Trophoblast cell (in vitro differentiated cells and primary cell): ENCODE measurements around the gene KANSL1.

Experiments used
- DNase-seq, 2 donors: peaks; one replicate each; pipeline ENCODE4 v3.0.0-alpha.2; 2016
- H2AFZ ChIP-seq: 2 replicates; pipeline ENCODE4 v1.6.1; 2013; ENCODE audit warnings: low read length, moderate library complexity, mild to moderate bottlenecking; ENCODE audit not compliant: insufficient read depth, poor library complexity
- H2AK5ac ChIP-seq: 2 replicates; pipeline ENCODE4 v1.6.1; 2013; ENCODE audit warnings: mild to moderate bottlenecking, low read length
- H2BK120ac ChIP-seq: 2 replicates; pipeline ENCODE4 v1.6.1; 2013; ENCODE audit warnings: low read length, mild to moderate bottlenecking, moderate library complexity; ENCODE audit not compliant: insufficient read depth, poor library complexity
- H2BK12ac ChIP-seq: 2 replicates; pipeline ENCODE4 v1.6.1; 2013; ENCODE audit warnings: mild to moderate bottlenecking, low read length, moderate library complexity
- H2BK5ac ChIP-seq: 2 replicates; pipeline ENCODE4 v1.6.1; 2013; ENCODE audit warnings: low read length, low read depth, moderate library complexity, mild to moderate bottlenecking; ENCODE audit not compliant: poor library complexity
- H3K14ac ChIP-seq: 2 replicates; pipeline ENCODE4 v1.6.1; 2013; ENCODE audit warnings: mild to moderate bottlenecking, low read length
- H3K18ac ChIP-seq: 2 replicates; pipeline ENCODE4 v1.6.1; 2013; ENCODE audit warnings: mild to moderate bottlenecking, low read length
- H3K23ac ChIP-seq: 2 replicates; pipeline ENCODE4 v1.6.1; 2013; ENCODE audit warnings: low read length
- H3K27ac ChIP-seq: 2 replicates; pipeline ENCODE4 v1.5.1; 2013; ENCODE audit warnings: low read depth, mild to moderate bottlenecking, inconsistent platforms, low read length, moderate library complexity
- H3K27me3 ChIP-seq: 2 replicates; pipeline ENCODE4 v1.6.1; 2013; ENCODE audit warnings: inconsistent platforms, mild to moderate bottlenecking, low read length, moderate library complexity; ENCODE audit not compliant: insufficient read depth
- H3K36me3 ChIP-seq, 2 experiments: 1 replicate in 1 of 2; 2 replicates in 1 of 2; pipeline ENCODE4 v1.6.1; 2013; ENCODE audit warnings: low read length in 2 of 2, mild to moderate bottlenecking in 2 of 2, moderate library complexity in 1 of 2; ENCODE audit not compliant: insufficient read depth in 2 of 2, control insufficient read depth in 1 of 2
- H3K4ac ChIP-seq: 2 replicates; pipeline ENCODE4 v1.6.1; 2013; ENCODE audit warnings: low read depth, mild to moderate bottlenecking, low read length, moderate library complexity
- H3K4me1 ChIP-seq, 2 experiments: 1 replicate in 1 of 2; 2 replicates in 1 of 2; pipeline ENCODE4 v1.6.1; 2013; ENCODE audit warnings: low read length in 2 of 2, mild to moderate bottlenecking in 2 of 2, moderate library complexity in 1 of 2; ENCODE audit not compliant: insufficient read depth in 2 of 2, control insufficient read depth in 1 of 2
- H3K4me2 ChIP-seq: 2 replicates; pipeline ENCODE4 v1.6.1; 2013; ENCODE audit warnings: inconsistent platforms, mild to moderate bottlenecking, low read length, moderate library complexity
- H3K4me3 ChIP-seq: 2 replicates; pipeline ENCODE4 v1.5.1; 2013; ENCODE audit warnings: mild to moderate bottlenecking, low read depth, low read length, inconsistent platforms
- H3K79me1 ChIP-seq: one replicate; pipeline ENCODE4 v1.6.1; 2013; ENCODE audit warnings: low read length
- H3K79me2 ChIP-seq: 2 replicates; pipeline ENCODE4 v1.6.1; 2013; ENCODE audit warnings: low read length, mild to moderate bottlenecking; ENCODE audit not compliant: control insufficient read depth, insufficient read depth, poor library complexity
- H3K9ac ChIP-seq: 2 replicates; pipeline ENCODE4 v1.6.1; 2013; ENCODE audit warnings: mild to moderate bottlenecking, low read length
- H3K9me3 ChIP-seq: 2 replicates; pipeline ENCODE4 v1.6.1; 2013; ENCODE audit warnings: low read depth, mild to moderate bottlenecking, control low read depth, inconsistent platforms, low read length; ENCODE audit not compliant: insufficient read depth
- H4K12ac ChIP-seq: 2 replicates; pipeline ENCODE4 v1.6.1; 2013; ENCODE audit warnings: low read depth, mild to moderate bottlenecking, low read length, moderate library complexity
- H4K8ac ChIP-seq: 2 replicates; pipeline ENCODE4 v1.6.1; 2013; ENCODE audit warnings: low read depth, mild to moderate bottlenecking, low read length, moderate library complexity
- H4K91ac ChIP-seq: one replicate; pipeline ENCODE4 v1.6.1; 2013; ENCODE audit warnings: low read depth, mild to moderate bottlenecking, low read length, moderate library complexity
- WGBS: extraction: QIAGEN DNeasy Blood & Tissue Kit; methylation state at CpG from one replicate; pipeline ENCODE4 v1.1.7; 2013; ENCODE audit warnings: missing lambda C conversion rate; ENCODE audit not compliant: insufficient read length, insufficient coverage; ENCODE audit errors: extremely low coverage; 5-methylcytosine and 5-hydroxymethylcytosine counted together

Gene KANSL1

DNA sequence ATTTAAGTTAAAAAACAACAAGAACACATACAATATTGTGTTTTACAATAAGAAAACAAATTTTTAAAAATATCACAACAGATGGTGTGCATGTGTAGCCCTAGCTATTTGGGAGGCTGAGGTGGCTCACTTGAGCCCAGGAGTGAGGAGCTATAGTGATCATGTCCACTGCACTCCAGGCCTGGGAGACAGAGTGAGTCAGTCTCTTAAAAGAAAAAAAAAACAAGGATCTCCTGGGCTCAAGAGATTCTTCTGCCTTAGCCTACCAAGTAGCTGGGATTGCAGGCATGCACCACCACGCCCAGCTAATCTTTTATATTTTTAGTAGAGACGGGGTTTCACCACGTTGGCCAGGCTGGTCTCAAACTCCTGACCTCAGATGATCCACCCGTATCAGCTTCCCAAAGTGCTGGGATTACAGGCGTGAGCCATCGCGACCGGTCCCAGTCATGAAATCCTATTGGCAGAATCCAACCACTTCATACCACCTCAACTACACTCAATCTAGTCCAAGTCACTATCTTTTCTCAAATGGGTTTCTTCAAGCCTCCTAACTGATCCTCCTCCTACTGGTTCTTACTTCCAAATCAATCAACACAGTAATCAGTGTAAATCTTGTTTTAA, 139.2 kb downstream of the KANSL1 start:
- Histone ChIP-seq H2BK5ac (no peak overlapping the region), H3K9ac (no peak overlapping the region), H3K27me3 (no peaks in the 10 kb centered on the region), H3K27ac (no peak overlapping the region), H4K12ac (no peak overlapping the region), H3K14ac (no peak overlapping the region), H3K79me1 (no peaks in the 10 kb centered on the region), H3K4me1 (no peaks in the 10 kb centered on the region), H3K9me3 (no peaks in the 10 kb centered on the region), H2AFZ (no peak overlapping the region), H4K91ac (no peak overlapping the region), H2BK120ac (no peak overlapping the region), H4K8ac (no peak overlapping the region), H3K4me3 (no peak overlapping the region), H3K36me3 (peaks cover 17 to 18% of the 10 kb centered on the region in 2 experiments), H3K4ac (no peak overlapping the region), H3K79me2 (no peaks in the 10 kb centered on the region), H3K23ac (no peak overlapping the region), H2BK12ac (no peak overlapping the region), H3K4me2 (no peak overlapping the region), H2AK5ac (no peak overlapping the region), H3K18ac (no peak overlapping the region)
- DNase-seq: no peak
- no CpG with 5 or more reads among the region's 8 CpGs for WGBS

DNA sequence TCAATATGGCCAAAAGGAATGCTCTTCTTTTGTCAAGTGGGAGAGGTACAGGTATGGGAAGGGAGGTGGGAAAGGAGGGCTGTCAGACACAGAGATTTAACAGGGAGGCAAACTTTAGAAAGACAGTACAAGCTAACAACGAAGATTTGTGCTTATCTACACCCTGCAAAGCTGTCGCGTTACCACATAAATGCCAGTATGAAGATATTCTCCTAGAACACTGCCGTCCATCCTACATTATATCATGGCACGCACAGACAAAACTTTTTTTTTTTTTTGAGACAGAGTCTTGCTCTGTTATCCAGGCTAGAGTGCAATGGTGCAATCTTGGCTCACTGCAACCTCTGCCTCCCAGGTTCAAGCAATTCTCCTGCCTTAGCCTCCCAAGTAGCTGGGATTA, 143.6 kb downstream of the KANSL1 start:
- no peak overlapping the region for H2AFZ ChIP-seq
- H2AK5ac ChIP-seq: no peak overlapping the region
- peaks cover 24 to 32% of the 10 kb centered on the region in 2 experiments for H3K36me3 ChIP-seq
- H3K27me3 ChIP-seq: no peaks in the 10 kb centered on the region
- no peak overlapping the region for H3K27ac ChIP-seq
- no peaks in the 10 kb centered on the region for H3K9me3 ChIP-seq
- no CpG with 5 or more reads among the region's 5 CpGs for WGBS
- H4K12ac ChIP-seq: no peak overlapping the region
- H2BK5ac ChIP-seq: no peak overlapping the region
- H3K4ac ChIP-seq: no peak overlapping the region
- no peak for DNase-seq
- H3K18ac ChIP-seq: no peak overlapping the region
- no peak overlapping the region for H4K8ac ChIP-seq
- no peak overlapping the region for H3K23ac ChIP-seq
- H3K4me2 ChIP-seq: no peak overlapping the region
- no peaks in the 10 kb centered on the region for H3K79me1 ChIP-seq
- no peak overlapping the region for H3K9ac ChIP-seq
- no peaks in the 10 kb centered on the region for H3K79me2 ChIP-seq
- no peak overlapping the region for H2BK12ac ChIP-seq
- no peak overlapping the region for H3K4me3 ChIP-seq
- no peak overlapping the region for H2BK120ac ChIP-seq
- H3K4me1 ChIP-seq: peaks cover 0 to 8% of the 10 kb centered on the region in 2 experiments
- H4K91ac ChIP-seq: no peak overlapping the region
- no peak overlapping the region for H3K14ac ChIP-seq

DNA sequence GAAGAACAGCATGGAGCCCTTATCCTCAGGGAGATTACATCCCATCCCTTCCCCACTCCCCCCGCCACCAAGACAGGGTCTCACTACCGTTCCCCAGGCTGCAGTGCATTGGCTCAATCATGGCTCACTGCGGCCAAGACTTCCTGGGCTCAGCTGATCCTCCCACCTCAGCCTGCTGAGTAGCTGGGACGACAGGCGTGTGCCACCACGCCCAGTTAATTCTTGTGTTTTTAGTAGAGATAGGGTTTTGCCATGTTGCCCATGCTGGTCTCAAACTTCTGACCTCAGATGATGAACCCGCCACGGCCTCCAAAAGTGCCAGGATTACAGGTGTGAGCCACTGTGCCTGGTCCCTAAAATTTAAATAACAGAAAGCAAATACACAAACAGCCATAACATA, 145.4 kb downstream of the KANSL1 start:
- no peak overlapping the region for H4K12ac ChIP-seq
- H2BK12ac ChIP-seq: no peak overlapping the region
- peaks cover 0 to 8% of the 10 kb centered on the region in 2 experiments for H3K4me1 ChIP-seq
- H3K4me2 ChIP-seq: no peak overlapping the region
- no peak overlapping the region for H3K23ac ChIP-seq
- H4K91ac ChIP-seq: no peak overlapping the region
- H2AFZ ChIP-seq: no peak overlapping the region
- no peaks in the 10 kb centered on the region for H3K9me3 ChIP-seq
- H3K79me1 ChIP-seq: no peaks in the 10 kb centered on the region
- no peak overlapping the region for H3K9ac ChIP-seq
- H3K27ac ChIP-seq: no peak overlapping the region
- no peak overlapping the region for H4K8ac ChIP-seq
- WGBS: no CpG with 5 or more reads among the region's 8 CpGs
- no peak overlapping the region for H2AK5ac ChIP-seq
- no peak overlapping the region for H2BK120ac ChIP-seq
- no peak overlapping the region for H3K4ac ChIP-seq
- H3K36me3 ChIP-seq: peaks cover 24 to 34% of the 10 kb centered on the region in 2 experiments
- no peak overlapping the region for H3K18ac ChIP-seq
- H3K27me3 ChIP-seq: no peaks in the 10 kb centered on the region
- no peaks in the 10 kb centered on the region for H3K79me2 ChIP-seq
- DNase-seq: no peak
- H3K14ac ChIP-seq: no peak overlapping the region
- no peak overlapping the region for H2BK5ac ChIP-seq
- H3K4me3 ChIP-seq: no peak overlapping the region

DNA sequence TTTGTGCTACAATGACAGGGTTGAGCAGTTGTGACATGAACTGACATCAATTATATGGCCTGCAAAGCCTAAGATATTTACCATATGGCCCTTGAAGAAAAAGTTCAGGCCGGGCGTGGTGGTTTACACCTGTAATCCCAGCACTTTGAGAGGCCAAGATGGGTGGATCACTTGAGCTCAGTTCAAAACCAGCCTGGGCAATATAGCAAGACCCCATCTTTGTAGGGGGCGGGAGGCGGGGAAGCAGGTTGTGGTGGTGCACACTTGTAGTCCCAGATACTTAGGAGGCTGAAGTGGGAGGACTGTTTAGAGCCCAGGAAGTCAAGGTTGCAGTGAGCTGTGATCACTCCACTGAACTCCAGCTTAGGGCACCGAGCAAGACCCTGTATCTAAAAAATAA, 145.8 kb downstream of the KANSL1 start:
- peaks cover 24 to 34% of the 10 kb centered on the region in 2 experiments for H3K36me3 ChIP-seq
- H3K9me3 ChIP-seq: no peaks in the 10 kb centered on the region
- H2BK5ac ChIP-seq: no peak overlapping the region
- H2BK12ac ChIP-seq: no peak overlapping the region
- no peak overlapping the region for H4K91ac ChIP-seq
- no peak overlapping the region for H3K9ac ChIP-seq
- no peak overlapping the region for H3K4me2 ChIP-seq
- no peak overlapping the region for H3K23ac ChIP-seq
- H3K79me2 ChIP-seq: no peaks in the 10 kb centered on the region
- peaks cover 0 to 8% of the 10 kb centered on the region in 2 experiments for H3K4me1 ChIP-seq
- no CpG with 5 or more reads among the region's 5 CpGs for WGBS
- H4K8ac ChIP-seq: no peak overlapping the region
- H2AFZ ChIP-seq: no peak overlapping the region
- no peak overlapping the region for H2BK120ac ChIP-seq
- H4K12ac ChIP-seq: no peak overlapping the region
- H3K79me1 ChIP-seq: no peaks in the 10 kb centered on the region
- no peak overlapping the region for H3K14ac ChIP-seq
- no peak overlapping the region for H3K4ac ChIP-seq
- H3K4me3 ChIP-seq: no peak overlapping the region
- H3K27me3 ChIP-seq: no peaks in the 10 kb centered on the region
- no peak overlapping the region for H2AK5ac ChIP-seq
- H3K27ac ChIP-seq: no peak overlapping the region
- DNase-seq: no peak
- H3K18ac ChIP-seq: no peak overlapping the region
